GM19397 (cell line): ENCODE data around the gene HIPK3.
"Not testable (repeated sequence)": the region's sequence is repeated elsewhere in the genome, so short reads cannot be mapped to it uniquely, and the experiment has no call there.

ENCODE experiments used
- ATAC-seq: cut with Tn5 transposase; IDR thresholded peaks from one replicate; pipeline ENCODE4 v1.9.1; 2021; ENCODE audit warnings: mild to moderate bottlenecking, moderate library complexity; ENCODE audit not compliant: unreplicated experiment

Gene HIPK3

GRCh38 chr11:33258631-33259205 is 1.5 kb downstream of the HIPK3 start:
- ATAC-seq = no peak

DNA sequence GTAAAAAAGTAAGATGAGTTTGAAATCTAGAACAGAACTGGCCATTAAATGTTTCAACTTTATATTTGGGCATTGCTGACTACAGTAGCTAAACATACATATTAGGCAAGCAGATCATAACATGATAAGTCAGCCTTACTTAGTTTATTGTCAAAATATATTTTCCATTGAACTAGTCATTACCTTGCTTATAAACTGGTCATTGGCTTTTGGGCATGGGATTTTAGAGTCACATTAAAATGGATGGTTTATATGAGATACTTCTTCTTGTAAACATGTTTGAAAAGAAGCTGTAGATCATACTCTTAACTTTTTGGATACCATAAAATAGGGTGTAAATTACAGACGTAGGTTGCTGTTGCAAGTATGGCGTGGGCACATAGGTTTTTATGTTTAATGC is 2.7 kb downstream of the HIPK3 start:
- ATAC-seq = no peak

DNA sequence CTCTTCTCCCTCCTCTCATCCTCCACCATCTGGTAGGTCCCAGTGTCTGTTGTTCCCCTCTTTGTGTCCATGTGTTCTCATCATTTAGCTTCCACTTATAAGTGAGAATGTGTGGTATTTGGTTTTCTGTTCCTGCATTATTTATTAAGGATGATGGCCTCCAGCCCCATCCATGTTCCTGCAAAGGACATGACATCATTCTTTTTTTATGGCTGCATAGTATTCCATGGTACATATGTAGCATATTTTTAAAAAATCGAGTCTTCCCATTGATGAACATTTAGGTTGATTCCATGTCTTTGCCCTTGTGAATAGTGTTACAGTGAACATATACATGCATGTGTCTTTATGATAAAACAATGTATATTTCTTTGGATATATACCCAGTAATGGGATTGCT is 4.2 kb downstream of the HIPK3 start:
- not testable (repeated sequence) for ATAC-seq

GRCh38 chr11:33262011-33262645 is 4.9 kb downstream of the HIPK3 start:
- ATAC-seq = no peak

DNA sequence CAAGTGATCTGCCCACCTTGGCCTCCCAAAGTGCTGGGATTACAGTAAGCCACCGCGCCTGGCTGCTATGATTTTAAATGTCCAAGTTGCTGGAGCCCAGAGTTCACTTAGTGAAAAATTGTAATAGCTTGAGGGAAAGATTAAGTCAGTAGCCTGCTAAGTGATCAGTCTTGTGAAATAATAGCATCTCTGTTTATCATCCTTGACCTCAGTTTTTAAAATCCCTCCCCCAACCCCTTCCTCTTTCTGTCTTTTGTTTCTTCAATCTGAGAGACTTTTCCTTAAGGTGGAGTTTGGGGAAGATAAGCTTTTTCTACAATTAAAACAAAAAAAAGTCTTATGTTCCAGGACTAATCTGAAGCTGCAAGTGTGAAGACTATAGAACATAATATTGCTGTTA is 6.4 kb downstream of the HIPK3 start:
- ATAC-seq = no peak

DNA sequence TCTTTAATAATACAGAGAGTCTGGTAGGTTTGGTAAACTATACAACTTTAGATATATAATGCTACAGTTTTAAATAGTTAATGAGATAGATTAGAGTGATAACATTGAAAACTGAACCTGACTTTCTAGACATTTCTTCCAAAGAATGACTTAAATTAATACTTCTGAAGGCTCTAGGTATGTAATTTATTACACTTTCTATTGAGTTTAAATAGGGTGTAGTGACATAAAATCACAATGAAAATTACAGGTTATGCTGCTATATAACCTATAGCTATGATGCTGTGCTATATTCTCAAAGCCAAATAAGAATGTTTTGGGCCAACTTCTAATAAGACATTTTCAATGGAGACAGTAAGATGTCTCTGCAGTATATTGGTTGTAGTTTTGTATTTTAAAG is 7.7 kb downstream of the HIPK3 start:
- no peak for ATAC-seq

DNA sequence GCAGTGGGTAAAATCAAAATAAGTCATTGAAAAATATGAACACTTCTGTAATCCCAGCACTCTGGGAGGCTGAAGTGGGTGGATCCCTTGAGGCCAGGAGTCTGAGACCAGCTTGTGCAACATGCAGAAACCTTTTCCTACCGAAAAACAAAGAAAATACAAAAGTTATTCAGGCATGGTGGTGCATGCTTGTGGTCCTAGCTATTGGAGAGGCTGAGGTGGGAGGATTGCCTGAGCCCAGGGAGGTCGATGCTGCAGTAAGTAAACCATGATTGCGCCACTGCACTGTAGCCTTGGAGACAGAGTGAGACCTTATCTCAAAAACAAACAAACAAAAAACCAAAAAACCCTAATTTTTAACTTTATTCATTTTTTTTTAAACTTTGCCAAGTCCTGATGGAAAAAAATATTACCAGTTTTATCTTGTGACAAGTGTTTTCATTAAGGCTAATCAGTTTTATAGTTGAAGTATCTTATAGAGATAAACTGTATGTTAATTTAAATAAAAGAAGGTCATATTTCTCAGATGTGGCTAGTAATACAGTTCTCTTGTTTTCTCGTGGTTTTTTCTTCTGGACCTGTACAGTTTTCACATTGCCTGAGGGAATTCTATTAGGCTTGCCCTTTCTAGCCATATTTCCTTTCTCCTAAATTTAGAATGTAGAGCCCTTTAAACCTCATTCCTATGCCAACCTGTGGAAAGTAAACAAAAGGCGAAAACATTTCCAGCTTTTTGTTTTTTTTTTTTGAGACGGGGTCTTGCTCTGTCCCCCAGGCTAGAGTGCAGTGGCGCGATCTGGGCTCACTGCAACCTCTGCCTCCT is 9.4 kb downstream of the HIPK3 start:
- no peak for ATAC-seq

DNA sequence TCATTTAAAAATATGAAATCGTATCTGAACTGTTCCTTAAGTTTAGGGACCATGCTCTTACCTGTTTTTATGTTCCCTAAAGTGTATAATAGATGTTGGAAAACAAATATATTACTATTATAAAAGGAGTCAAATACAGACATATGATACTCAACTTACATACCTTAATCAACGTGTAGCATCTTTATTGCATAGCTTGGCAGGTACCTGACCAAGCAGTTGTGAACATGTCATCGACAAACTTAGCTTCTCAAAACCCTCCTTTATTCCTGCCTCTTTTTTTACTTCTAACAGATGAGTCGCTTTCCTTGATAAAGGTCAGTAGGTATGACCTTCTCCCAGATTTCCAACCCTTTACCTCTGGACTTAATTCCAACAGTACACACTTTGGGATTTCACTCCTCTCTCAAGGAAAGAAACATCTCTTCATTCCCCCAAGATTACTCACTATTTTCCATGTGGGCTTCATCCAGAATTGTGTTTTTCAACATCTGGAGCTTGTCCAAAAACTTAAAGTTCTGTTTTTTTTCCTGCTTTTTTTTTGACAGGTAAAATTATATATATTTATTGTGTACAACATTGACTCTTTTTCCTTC is 11.9 kb downstream of the HIPK3 start:
- no peak for ATAC-seq

DNA sequence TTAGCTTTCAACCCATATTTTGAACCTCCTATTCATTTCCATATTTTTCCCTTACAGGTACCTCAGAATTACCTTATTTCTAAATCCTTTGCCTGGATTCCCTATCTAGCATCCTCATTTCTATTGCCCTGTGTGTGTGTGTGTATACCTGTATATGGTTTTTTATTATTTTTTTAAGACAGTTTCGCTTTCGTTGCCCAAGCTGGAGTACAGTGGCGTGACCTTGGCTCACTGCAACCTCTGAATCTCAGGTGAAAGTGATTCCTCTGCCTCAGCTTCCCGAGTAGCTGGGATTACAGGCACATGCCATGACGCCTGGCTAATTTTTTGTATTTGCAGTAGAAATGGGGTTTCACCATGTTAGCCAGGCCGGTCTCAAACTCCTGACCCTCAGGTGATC is 12.6 kb downstream of the HIPK3 start:
- ATAC-seq = no peak

GRCh38 chr11:33271059-33271458 is 13.9 kb downstream of the HIPK3 start:
- no peak for ATAC-seq

- no peak for ATAC-seq
These were observed 15.3 kb downstream of the HIPK3 start for GRCh38 chr11:33272338-33273107.

- ATAC-seq = no peak
These were observed 16.5 kb downstream of the HIPK3 start for GRCh38 chr11:33273656-33274055.

DNA sequence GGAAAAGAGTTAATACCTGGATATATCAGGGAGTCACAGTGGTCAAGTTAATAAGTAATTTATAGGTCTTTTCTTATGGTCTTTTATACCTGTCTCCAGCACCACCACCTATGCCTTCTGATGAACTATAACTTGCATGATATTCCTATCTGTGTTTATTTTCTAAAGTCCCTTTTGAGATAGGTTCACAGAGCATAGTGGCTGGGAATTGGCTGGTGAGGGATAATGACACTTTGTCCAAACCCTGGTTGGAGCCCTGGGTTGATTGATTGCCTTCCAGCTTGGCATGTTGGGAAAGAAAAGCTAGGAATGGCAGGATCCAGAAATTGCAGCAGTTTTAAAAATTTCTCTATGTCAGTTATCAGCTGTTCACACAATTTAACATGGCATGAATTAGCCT is 23.2 kb downstream of the HIPK3 start:
- ATAC-seq = no peak

- ATAC-seq = no peak
These were observed 24.6 kb downstream of the HIPK3 start for GRCh38 chr11:33281758-33282157.

- ATAC-seq = no peak
These were observed 27.6 kb downstream of the HIPK3 start for GRCh38 chr11:33284818-33285217.

DNA sequence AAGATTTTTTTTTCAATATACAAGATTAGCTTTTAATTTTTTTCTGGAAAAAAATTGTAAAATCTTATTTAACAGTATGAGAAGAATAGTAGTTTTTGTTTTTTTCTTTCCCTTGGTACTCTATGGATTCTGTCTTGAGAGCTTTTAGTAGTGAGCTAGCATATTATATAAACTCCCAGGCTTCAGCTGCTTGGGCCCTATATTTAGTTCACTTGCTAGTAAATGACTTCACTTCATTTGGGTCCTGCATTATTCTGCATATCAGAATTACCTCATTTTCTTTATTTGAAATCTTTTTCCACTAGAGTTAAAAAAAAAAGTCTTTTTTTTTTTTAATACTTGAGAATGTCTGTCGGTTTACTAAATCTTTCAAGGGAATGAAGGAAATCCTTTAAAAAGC is 33.1 kb downstream of the HIPK3 start:
- ATAC-seq = no peak

DNA sequence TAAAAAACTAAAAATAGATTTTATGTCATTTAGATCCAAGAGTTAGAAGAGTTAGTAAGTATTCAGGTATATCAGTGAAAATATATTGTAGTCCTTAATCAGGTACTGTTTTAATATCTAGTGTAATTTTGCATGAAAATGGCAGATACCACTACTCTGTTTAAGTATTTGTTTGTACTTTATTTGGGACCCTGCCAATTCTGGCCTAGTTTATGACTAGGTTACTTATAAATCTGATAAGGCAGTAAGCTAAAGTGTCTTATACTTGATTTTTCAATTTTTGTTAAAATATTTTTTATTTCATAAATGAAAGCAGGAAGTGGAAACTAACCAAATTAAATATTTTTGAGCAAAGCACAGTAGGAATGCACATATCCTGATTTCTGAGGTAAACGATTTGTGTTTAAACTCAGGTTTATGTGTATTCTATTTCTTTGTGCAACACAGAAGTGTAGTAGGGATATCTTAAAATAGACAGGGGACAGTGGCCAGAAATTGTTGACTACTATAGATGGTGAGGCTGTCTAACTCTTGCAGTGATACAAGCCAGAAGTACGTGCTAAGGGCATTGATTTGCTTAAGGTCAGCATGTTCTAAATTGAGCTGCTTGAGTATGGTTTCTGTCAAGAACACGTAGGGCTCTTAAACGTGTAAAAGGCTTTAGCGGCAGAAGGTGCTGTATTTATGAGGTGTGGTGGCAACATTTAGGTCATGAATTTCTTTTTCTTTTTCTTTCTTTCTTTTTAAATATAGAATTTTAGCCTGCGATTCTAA is 34.0 kb downstream of the HIPK3 start:
- peak; percentile 79 for ATAC-seq

DNA sequence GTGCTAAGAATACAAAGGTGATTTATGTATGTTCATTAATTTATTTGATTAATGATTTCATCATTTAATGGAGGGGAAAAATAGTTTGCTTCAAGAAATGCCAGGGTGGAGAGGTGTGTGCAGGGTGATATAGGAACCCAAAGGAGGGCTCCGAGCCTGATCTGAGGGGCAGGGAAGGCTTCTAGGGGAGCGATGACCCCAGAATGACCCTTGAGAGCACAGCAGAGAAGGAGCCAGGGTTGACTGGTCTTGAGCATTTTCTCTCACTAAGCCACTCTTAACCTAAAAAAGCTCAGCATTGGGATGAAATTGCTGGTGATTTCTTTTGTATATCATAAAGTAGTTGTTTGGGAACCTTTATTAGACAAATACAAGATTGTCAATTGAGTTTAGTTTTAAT is 35.1 kb downstream of the HIPK3 start:
- no peak for ATAC-seq

- no peak for ATAC-seq
These were observed 37.0 kb downstream of the HIPK3 start for GRCh38 chr11:33294224-33294623.

- ATAC-seq = no peak
These were observed 37.6 kb downstream of the HIPK3 start for GRCh38 chr11:33294797-33295196.
